Heart left ventricle (tissue), 13 donors: ENCODE data around the gene CREBZF.

Experiments used
- POLR2A ChIP-seq, 2 donors: fragments of 450-650 bp; IDR thresholded peaks; one replicate each; pipeline ENCODE4 v1.6.1; 2017; ENCODE audit warnings: antibody characterized with exemption in 2 of 2, mild to moderate bottlenecking in 2 of 2, moderate library complexity in 2 of 2
- TF ChIP-seq, protein P1 (sequence below), 12 donors: fragments of 200-600 bp; sonication (generic) in 4 of 12; IDR thresholded peaks; one replicate each; pipeline versions ENCODE4 v1.5.0 to v1.8.0; 2018 to 2022; ENCODE audit warnings: antibody characterized with exemption in 12 of 12, mild to moderate bottlenecking in 5 of 12
- donor health status: ischemic (EF 13 %, LVEDD 7.1; RV severe dilation, severe dysfunction).
- donor health status: DM: no; HTN: yes; CAD: no.
- donor health status: DM: no; HTN: no; CAD: no.
- donor health status: ischemic (EF 25% LVEDD 6.9; RV normal size, moderate dysfunction).
- donor health status: ischemic (EF 25% LVEDD 5.7; RV mildly dilated, moderate dysfunction).
- donor health status: ischemic (EF 35%, LVEDD 5.7; RV mildly dilated, moderate dysfunction).
- donor health status: nonischemic (EF 11% LVEDD 7.7; RV severe dilation, severe dysfunction).
- donor health status: DM: yes; HTN: yes; CAD: no.
- donor health status: PGD.
- donor health status: ischemic (EF 29% LVEDD 5.4; RV normal size, mild dysfunction).
- donor health status: nonischemic (EF 23%, LVEDD 6.1; RV moderate dilation, normal function).

DNA sequence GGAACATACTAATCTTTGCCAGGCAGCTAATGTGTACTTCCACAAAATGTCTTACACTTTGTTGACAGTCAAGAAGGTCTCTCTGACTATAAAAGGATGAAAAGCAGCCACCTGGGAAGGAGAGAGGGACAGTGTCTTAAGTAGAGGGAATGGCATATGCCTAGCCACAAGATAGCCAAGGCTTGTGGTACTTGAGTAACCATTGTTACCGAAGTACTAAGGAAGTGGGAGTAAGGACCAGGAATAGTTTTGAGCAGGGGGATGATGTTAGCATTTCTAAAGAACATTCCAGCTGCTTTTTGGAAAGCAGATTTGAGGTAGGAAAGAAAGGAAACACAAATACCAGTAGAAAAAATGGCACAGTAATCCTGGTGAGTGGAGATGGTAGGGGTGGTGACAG, 13.8 kb downstream of the CREBZF start:
- no peak for TF ChIP-seq POLR2A (IDR thresholded peaks at IDR 0.05)
- TF ChIP-seq, protein P1, sequence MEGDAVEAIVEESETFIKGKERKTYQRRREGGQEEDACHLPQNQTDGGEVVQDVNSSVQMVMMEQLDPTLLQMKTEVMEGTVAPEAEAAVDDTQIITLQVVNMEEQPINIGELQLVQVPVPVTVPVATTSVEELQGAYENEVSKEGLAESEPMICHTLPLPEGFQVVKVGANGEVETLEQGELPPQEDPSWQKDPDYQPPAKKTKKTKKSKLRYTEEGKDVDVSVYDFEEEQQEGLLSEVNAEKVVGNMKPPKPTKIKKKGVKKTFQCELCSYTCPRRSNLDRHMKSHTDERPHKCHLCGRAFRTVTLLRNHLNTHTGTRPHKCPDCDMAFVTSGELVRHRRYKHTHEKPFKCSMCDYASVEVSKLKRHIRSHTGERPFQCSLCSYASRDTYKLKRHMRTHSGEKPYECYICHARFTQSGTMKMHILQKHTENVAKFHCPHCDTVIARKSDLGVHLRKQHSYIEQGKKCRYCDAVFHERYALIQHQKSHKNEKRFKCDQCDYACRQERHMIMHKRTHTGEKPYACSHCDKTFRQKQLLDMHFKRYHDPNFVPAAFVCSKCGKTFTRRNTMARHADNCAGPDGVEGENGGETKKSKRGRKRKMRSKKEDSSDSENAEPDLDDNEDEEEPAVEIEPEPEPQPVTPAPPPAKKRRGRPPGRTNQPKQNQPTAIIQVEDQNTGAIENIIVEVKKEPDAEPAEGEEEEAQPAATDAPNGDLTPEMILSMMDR (IDR thresholded peaks at IDR 0.05) = no peak
